ENCODE results near the gene DDX42. TPM values are rescaled to one million over a fixed set of nuclear protein-coding genes. Genes with fewer than 3 reads are reported as not detected.

DDX42 gene
- total RNA-seq, 2 donors from 2014 or later, result 71.0 to 105 TPM

DNA sequence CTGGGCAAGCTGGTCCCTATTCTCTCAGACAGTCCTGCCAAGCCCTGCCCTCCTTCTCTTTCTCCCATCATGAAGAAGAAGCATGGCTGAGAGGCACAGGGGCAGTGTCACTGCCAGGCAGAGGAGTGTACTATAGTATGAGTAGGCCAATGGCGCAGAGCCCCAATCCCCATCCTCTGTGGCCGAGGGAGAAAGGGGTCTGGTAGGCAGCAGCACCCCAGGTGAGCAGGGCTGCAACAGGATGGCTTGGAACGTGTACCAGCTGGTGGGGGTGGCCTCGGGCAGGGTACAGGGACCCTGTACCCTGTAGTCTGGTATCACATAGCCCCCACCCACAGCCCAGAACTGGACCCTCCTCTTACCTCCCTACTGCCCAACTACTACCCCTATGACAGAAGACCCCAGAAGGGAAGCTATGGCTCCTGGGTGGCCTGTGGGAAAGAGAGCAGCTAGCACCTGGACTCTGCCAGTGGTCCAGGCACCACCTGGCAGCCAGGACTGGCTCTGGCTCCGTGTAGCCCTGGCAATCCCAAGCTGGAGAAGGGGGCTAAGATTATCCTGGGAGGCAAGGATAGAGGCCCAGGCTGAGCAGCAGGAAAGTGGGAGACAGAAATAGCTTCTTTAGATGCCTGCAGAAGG is 64.1 kb downstream of the DDX42 start:
- TF ChIP-seq, protein P1, sequence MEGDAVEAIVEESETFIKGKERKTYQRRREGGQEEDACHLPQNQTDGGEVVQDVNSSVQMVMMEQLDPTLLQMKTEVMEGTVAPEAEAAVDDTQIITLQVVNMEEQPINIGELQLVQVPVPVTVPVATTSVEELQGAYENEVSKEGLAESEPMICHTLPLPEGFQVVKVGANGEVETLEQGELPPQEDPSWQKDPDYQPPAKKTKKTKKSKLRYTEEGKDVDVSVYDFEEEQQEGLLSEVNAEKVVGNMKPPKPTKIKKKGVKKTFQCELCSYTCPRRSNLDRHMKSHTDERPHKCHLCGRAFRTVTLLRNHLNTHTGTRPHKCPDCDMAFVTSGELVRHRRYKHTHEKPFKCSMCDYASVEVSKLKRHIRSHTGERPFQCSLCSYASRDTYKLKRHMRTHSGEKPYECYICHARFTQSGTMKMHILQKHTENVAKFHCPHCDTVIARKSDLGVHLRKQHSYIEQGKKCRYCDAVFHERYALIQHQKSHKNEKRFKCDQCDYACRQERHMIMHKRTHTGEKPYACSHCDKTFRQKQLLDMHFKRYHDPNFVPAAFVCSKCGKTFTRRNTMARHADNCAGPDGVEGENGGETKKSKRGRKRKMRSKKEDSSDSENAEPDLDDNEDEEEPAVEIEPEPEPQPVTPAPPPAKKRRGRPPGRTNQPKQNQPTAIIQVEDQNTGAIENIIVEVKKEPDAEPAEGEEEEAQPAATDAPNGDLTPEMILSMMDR (IDR thresholded peaks at IDR 0.05), result no peak
- TF ChIP-seq POLR2AphosphoS5 (IDR thresholded peaks at IDR 0.05), result no peak
- TF ChIP-seq POLR2A (IDR thresholded peaks at IDR 0.05), result no peak
- no peak for DNase-seq (ENCODE audit: low spot score)
- no peaks in the 10 kb centered on the region for H3K9me3 ChIP-seq
- peaks cover 40% of the 10 kb centered on the region for H3K4me1 ChIP-seq (replicated peaks)
- WGBS, result 63% methylated on average over 5 of the region's 5 CpGs
- intact Hi-C loops (cut with DNase I), result no loop called here
- H3K4me3 ChIP-seq, result peak overlapping the region in 1 of 2 donors; percentile 13
- H3K27me3 ChIP-seq (replicated peaks; ENCODE audit: insufficient read depth), result no peaks in the 10 kb centered on the region
- H3K36me3 ChIP-seq, result peaks cover 14 to 23% of the 10 kb centered on the region in 2 donors
- H3K27ac ChIP-seq, result peak overlapping the region; percentile 84 to 94

DNA sequence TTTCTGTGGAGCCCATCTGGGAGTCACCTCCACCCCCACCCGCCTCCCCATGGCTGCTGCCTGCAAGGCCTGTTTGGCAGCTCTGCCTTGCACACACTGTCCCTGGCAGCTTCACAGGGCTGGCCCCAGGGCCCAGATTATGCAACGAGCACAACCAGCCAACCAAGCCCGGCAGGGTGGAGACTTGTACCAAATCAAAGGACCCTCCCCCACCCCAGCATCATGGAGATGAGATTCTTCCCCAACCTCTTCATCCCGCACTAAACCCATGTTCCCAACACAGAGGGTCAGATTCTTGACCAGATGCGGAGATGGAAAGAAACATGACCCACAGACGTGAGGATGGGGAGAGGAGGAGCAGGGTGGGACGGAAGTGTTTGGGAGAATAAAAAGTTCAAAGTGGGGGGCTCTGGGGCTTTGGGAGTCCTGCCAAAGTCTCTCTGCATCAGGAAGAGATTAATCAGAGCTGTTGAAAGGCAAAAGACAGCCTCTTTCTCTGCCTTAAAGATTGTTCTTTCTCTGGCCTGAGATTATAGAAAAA is 64.7 kb downstream of the DDX42 start:
- DNase-seq (ENCODE audit: low spot score), result peak; percentile 97
- Histone ChIP-seq H3K27ac (peak overlapping the region; percentile 84 to 94), H3K36me3 (peaks cover 14 to 17% of the 10 kb centered on the region in 2 donors), H3K9me3 (no peaks in the 10 kb centered on the region), H3K4me3 (peak overlapping the region in 1 of 2 donors; percentile 13), H3K27me3 (replicated peaks; ENCODE audit: insufficient read depth) (no peaks in the 10 kb centered on the region), H3K4me1 (replicated peaks) (peaks cover 40% of the 10 kb centered on the region)
- intact Hi-C loops (cut with DNase I), result no loop called here
- 12% methylated on average over 7 of the region's 7 CpGs for WGBS
- TF ChIP-seq, protein P1 (IDR thresholded peaks at IDR 0.05), result no peak
- peak; percentile 30 for TF ChIP-seq POLR2A (IDR thresholded peaks at IDR 0.05)
- TF ChIP-seq POLR2AphosphoS5 (IDR thresholded peaks at IDR 0.05), result peak; percentile 94

GRCh38 chr17:63840591-63841349 is 66.8 kb downstream of the DDX42 start:
- Histone ChIP-seq H3K27ac (peak overlapping the region; percentile 84 to 94), H3K36me3 (peaks cover 0 to 3% of the 10 kb centered on the region in 2 donors), H3K4me1 (replicated peaks) (peaks cover 40% of the 10 kb centered on the region), H3K9me3 (no peaks in the 10 kb centered on the region), H3K27me3 (replicated peaks; ENCODE audit: insufficient read depth) (no peaks in the 10 kb centered on the region), H3K4me3 (peak overlapping the region; percentile 76 to 92)
- TF ChIP-seq POLR2A (IDR thresholded peaks at IDR 0.05) (no peak), POLR2AphosphoS5 (IDR thresholded peaks at IDR 0.05) (no peak)
- TF ChIP-seq, protein P1 (IDR thresholded peaks at IDR 0.05), result no peak
- intact Hi-C loops (cut with DNase I), result loop anchor here (5.0 kb wide), 1 partner anchor 68 kb away; the partner anchor contains the start of genes CCDC47 and DDX42
- WGBS, result 37% methylated on average over 4 of the region's 4 CpGs
- peak; percentile 16 for DNase-seq (ENCODE audit: low spot score)

- WGBS, result 2% methylated on average over 25 of the region's 26 CpGs
- intact Hi-C loops (cut with DNase I), result loop anchor here (5.0 kb wide), 1 partner anchor 69 kb away; the partner anchor contains the start of genes CCDC47 and DDX42
- Histone ChIP-seq H3K27ac (peak overlapping the region; percentile 84 to 94), H3K36me3 (no peaks in the 10 kb centered on the region), H3K9me3 (no peaks in the 10 kb centered on the region), H3K27me3 (replicated peaks; ENCODE audit: insufficient read depth) (no peaks in the 10 kb centered on the region), H3K4me1 (replicated peaks) (peaks cover 40% of the 10 kb centered on the region), H3K4me3 (peak overlapping the region; percentile 76 to 92)
- no peak for TF ChIP-seq POLR2AphosphoS5 (IDR thresholded peaks at IDR 0.05)
- TF ChIP-seq, protein P1 (IDR thresholded peaks at IDR 0.05), result no peak
- no peak for TF ChIP-seq POLR2A (IDR thresholded peaks at IDR 0.05)
- peak; percentile 45 for DNase-seq (ENCODE audit: low spot score)
Measured at GRCh38 chr17:63841350-63842172, 67.6 kb downstream of the DDX42 start.

Data from prostate gland (tissue), 2 donors.